Breast epithelium (tissue), 3 donors: ENCODE data around the gene PCDHGC3.

Experiments
- CTCF ChIP-seq, 3 donors: fragments of 450-650 bp; IDR thresholded peaks; one replicate each; pipeline ENCODE4 v1.5.1; 2016 to 2017; ENCODE audit warnings: antibody characterized with exemption in 3 of 3, mild to moderate bottlenecking in 3 of 3, moderate library complexity in 3 of 3
- POLR2A ChIP-seq: fragments of 450-650 bp; IDR thresholded peaks from one replicate; pipeline ENCODE4 v1.6.1; 2016; ENCODE audit warnings: antibody characterized with exemption, mild to moderate bottlenecking, moderate library complexity

GRCh38 chr5:141490271-141490670, 14.5 kb downstream of the PCDHGC3 start:
- TF ChIP-seq CTCF (IDR thresholded peaks at IDR 0.05) (no peak), POLR2A (no peak)
